ENCODE measurements around the gene GLRB.
"Not testable (repeated sequence)": the region's sequence is repeated elsewhere in the genome, so short reads cannot be mapped to it uniquely, and the experiment has no call there.

Gene GLRB

GRCh38 chr4:157151711-157152110 lies 75.8 kb downstream of the GLRB start:
- no peak for DNase-seq (ENCODE audit: low spot score)
- in situ Hi-C loops (cut with MboI; ENCODE audit: low sequenced_read_pairs, unreplicated experiment), result no loop called here
- TF ChIP-seq CTCF (IDR thresholded peaks at IDR 0.05; ENCODE audit: borderline replicate concordance, control extremely low read depth, extremely low read depth, insufficient read depth, missing control alignments), result no peak

- no peak for DNase-seq (ENCODE audit: low spot score)
- TF ChIP-seq CTCF (IDR thresholded peaks at IDR 0.05; ENCODE audit: borderline replicate concordance, control extremely low read depth, extremely low read depth, insufficient read depth, missing control alignments), result no peak
- in situ Hi-C loops (cut with MboI; ENCODE audit: low sequenced_read_pairs, unreplicated experiment), result no loop called here
Measured at GRCh38 chr4:157165935-157166610, 90.1 kb downstream of the GLRB start.

- DNase-seq (ENCODE audit: low spot score), result no peak
- TF ChIP-seq CTCF (IDR thresholded peaks at IDR 0.05; ENCODE audit: borderline replicate concordance, control extremely low read depth, extremely low read depth, insufficient read depth, missing control alignments), result no peak
- in situ Hi-C loops (cut with MboI; ENCODE audit: low sequenced_read_pairs, unreplicated experiment), result no loop called here
Measured at GRCh38 chr4:157170321-157170720, 94.4 kb downstream of the GLRB start.

GRCh38 chr4:157172011-157172410 lies 96.1 kb downstream of the GLRB start:
- no peak for TF ChIP-seq CTCF (IDR thresholded peaks at IDR 0.05; ENCODE audit: borderline replicate concordance, control extremely low read depth, extremely low read depth, insufficient read depth, missing control alignments)
- DNase-seq (ENCODE audit: low spot score), result no peak

GRCh38 chr4:157180268-157180667 lies 104.3 kb downstream of the GLRB start:
- in situ Hi-C loops (cut with MboI; ENCODE audit: low sequenced_read_pairs, unreplicated experiment); DNase-seq (ENCODE audit: low spot score): not testable (repeated sequence)

More at GRCh38 chr4:157172011-157172410, 96.1 kb downstream of the GLRB start:
- in situ Hi-C loops (cut with MboI; ENCODE audit: low sequenced_read_pairs, unreplicated experiment), result no loop called here

GRCh38 chr4:157184300-157184699 lies 108.3 kb downstream of the GLRB start:
- TF ChIP-seq CTCF (IDR thresholded peaks at IDR 0.05; ENCODE audit: borderline replicate concordance, control extremely low read depth, extremely low read depth, insufficient read depth, missing control alignments), result no peak
- in situ Hi-C loops (cut with MboI; ENCODE audit: low sequenced_read_pairs, unreplicated experiment), result no loop called here
- DNase-seq (ENCODE audit: low spot score), result no peak

- TF ChIP-seq CTCF (IDR thresholded peaks at IDR 0.05; ENCODE audit: borderline replicate concordance, control extremely low read depth, extremely low read depth, insufficient read depth, missing control alignments), result no peak
- in situ Hi-C loops (cut with MboI; ENCODE audit: low sequenced_read_pairs, unreplicated experiment), result no loop called here
- no peak for DNase-seq (ENCODE audit: low spot score)
Measured at GRCh38 chr4:157185363-157185762, 109.4 kb downstream of the GLRB start.

Measured in GM13976 (cell line).